ENCODE data around the gene DOCK2.

Gene DOCK2

DNA sequence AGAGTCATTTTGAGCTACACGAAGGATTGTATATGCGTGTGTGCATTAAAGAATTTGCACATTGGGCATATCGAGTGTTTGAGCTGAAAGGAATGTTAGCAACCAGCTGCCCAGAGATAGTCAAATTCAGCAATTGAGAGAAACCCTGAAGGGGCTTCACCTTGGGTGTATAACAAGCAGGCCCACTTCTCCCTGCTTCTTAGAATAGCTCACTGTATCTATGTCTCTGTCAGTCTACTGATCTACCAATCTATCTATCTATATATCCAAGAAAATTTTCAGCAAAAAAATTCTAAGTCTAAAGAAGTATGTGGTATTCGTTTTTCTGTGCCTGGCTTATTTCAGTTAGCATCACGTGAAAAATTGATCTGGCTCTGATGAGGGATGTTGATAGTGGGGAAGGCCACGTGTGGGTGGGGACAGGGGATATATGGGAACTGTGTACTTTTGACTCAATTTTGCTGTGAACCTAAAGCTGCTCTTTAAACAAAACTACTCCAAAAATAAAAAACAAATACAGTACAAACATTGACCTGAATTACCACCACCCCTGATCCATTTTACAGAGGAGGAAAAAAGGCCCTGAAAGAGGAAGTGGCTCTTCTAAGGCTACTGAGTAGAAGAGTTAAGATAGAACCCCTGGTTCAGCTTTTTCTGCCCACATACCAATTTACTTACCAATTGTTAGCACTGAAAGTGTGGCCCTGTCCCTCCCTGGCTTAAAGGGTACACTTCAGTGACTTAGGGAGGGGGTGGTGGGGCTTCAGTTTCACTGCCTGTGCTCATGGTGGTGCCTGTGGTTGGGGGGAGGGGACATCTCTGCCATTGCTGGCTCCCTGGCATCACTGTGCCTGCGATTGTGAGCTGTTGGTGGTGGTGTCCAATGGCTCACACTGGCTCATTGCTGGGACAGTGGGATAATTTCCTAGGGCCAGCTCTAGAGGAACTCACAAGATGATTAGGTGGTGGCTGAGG is 141.8 kb downstream of the DOCK2 start:
- TF ChIP-seq, protein P1, sequence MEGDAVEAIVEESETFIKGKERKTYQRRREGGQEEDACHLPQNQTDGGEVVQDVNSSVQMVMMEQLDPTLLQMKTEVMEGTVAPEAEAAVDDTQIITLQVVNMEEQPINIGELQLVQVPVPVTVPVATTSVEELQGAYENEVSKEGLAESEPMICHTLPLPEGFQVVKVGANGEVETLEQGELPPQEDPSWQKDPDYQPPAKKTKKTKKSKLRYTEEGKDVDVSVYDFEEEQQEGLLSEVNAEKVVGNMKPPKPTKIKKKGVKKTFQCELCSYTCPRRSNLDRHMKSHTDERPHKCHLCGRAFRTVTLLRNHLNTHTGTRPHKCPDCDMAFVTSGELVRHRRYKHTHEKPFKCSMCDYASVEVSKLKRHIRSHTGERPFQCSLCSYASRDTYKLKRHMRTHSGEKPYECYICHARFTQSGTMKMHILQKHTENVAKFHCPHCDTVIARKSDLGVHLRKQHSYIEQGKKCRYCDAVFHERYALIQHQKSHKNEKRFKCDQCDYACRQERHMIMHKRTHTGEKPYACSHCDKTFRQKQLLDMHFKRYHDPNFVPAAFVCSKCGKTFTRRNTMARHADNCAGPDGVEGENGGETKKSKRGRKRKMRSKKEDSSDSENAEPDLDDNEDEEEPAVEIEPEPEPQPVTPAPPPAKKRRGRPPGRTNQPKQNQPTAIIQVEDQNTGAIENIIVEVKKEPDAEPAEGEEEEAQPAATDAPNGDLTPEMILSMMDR (IDR thresholded peaks at IDR 0.05) = no peak
- H3K27me3 ChIP-seq = peaks cover 0 to 10% of the 10 kb centered on the region in 2 donors

DNA sequence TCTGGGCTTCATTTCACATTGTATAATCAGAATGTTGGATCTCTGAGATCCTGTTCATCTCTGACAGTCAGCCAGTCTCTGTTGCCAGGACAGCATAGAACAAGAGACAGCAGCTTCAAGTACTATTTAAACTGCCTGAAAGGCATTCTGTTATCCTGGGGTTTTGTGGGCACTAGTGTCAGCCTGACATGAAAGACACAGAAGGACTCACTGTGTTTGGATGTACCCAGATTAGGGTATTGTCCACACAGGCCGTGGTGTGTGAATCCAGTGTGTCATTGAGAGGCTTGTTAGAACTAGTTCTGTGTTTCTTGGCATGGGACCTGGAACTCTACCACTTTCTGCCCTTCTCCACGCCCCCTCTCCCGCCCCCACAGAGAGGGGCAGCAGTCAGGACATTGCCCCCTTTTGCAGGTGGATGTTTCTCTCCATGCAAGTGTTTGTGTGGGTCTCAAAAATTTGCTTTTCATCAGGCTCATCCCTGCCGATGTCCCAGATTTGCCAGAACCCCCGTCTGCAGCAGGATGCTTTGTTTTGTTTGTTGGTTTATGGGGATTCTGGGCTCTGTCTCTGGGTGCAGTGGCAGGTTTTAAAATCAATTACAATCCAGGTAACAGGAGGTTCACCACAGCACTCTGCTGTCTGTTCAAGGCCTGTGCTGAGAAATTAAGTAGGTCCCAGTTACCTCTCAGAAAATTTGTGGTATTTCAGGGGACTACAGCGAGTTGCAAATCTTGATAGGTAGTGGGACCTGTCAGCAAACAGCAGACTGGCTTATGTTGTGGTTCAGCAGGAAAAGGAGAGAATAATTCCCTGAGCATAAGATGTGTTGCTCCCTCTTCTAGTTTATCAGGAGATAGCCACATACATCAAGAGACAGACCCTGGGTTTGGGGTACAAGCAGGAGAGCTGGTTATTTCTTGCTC is 144.6 kb downstream of the DOCK2 start:
- TF ChIP-seq, protein P1 (IDR thresholded peaks at IDR 0.05) = no peak
- peaks cover 0 to 10% of the 10 kb centered on the region in 2 donors for H3K27me3 ChIP-seq
- intact Hi-C loops (cut with DNase I; ENCODE audit: low total_unique reads) = no loop called here
- no peak overlapping the region for H3K4me3 ChIP-seq
- peaks cover 0 to 5% (median 0%) of the 10 kb centered on the region in 4 donors for H3K4me1 ChIP-seq
- H3K27ac ChIP-seq = no peak overlapping the region
- H3K36me3 ChIP-seq = no peaks in the 10 kb centered on the region
- no peak for DNase-seq
- H3K9me3 ChIP-seq = no peaks in the 10 kb centered on the region

More for the DNA sequence above, 141.8 kb downstream of the DOCK2 start:
- H3K36me3 ChIP-seq = no peaks in the 10 kb centered on the region
- H3K27ac ChIP-seq = no peak overlapping the region
- no peak overlapping the region for H3K4me3 ChIP-seq
- no peak for DNase-seq
- no peaks in the 10 kb centered on the region for H3K9me3 ChIP-seq
- peaks cover 0 to 5% (median 0%) of the 10 kb centered on the region in 4 donors for H3K4me1 ChIP-seq
- intact Hi-C loops (cut with DNase I; ENCODE audit: low total_unique reads) = no loop called here

DNA sequence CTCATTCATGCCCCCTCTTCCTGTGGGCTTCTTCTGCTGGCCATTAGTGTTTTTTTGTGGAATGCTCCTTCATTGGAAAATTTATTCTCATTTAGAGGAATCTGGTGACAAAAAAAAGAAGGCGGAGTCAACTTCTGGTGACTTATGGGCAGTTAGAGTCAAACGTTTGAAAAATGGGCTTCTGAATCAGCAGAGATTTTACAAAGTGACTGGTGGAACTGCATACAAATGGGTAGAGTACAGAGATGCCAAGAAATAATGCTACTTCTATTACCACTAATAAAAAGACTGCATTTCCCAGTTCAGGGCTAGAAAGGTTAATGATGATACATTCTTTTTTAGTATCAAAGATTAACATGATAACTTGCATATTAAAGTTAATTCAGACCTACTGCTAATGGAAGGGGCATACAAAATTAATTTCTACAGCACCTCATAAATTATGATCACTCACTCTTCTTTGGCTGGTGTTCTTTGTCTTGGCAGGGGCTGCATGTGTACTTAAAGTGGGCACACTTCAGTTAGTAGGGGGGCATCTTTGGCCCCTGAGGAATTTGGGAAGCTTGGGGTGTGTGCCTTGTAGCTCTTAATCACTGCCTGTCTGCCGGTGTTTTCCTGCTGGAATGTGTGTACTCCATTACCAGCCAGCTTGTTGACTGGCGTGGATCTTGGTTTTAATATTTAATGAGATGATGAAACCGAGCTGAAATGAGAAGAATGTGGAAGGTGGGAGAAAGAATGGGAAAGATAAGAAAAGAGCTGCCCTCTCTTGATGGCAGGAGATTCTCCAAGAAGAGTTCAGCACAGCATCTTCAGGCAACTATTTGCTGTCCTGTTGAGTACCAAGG is 148.9 kb downstream of the DOCK2 start:
- Histone ChIP-seq H3K27ac (no peak overlapping the region), H3K36me3 (no peaks in the 10 kb centered on the region), H3K4me3 (no peak overlapping the region), H3K4me1 (no peaks in the 10 kb centered on the region), H3K9me3 (no peaks in the 10 kb centered on the region), H3K27me3 (peaks cover 0 to 4% of the 10 kb centered on the region in 2 donors)
- intact Hi-C loops (cut with DNase I; ENCODE audit: low total_unique reads) = no loop called here
- DNase-seq = no peak
- TF ChIP-seq, protein P1 (IDR thresholded peaks at IDR 0.05) = no peak

DNA sequence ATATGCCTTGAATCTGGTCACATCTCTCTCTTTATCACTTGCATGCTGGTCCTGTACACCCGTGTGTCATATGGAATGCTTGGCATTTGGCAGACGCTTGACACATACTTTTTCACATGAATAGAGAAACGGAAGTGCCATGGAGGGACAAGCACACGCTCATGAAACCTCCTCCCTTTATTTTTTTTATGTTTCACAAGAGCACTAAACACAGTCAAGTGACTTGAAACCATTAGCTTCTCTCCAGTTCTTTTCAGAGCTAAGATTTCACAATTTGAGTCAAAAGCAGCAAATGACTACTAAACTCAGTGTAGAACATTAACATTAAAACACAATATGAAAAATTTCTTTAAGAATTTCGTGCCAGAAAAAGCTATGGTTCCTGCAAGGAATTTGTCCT is 151.1 kb downstream of the DOCK2 start:
- Histone ChIP-seq H3K27ac (no peak overlapping the region), H3K9me3 (no peaks in the 10 kb centered on the region), H3K4me1 (no peaks in the 10 kb centered on the region), H3K4me3 (no peak overlapping the region), H3K27me3 (no peaks in the 10 kb centered on the region), H3K36me3 (no peaks in the 10 kb centered on the region)
- intact Hi-C loops (cut with DNase I; ENCODE audit: low total_unique reads) = no loop called here
- DNase-seq = no peak
- TF ChIP-seq, protein P1 (IDR thresholded peaks at IDR 0.05) = no peak

DNA sequence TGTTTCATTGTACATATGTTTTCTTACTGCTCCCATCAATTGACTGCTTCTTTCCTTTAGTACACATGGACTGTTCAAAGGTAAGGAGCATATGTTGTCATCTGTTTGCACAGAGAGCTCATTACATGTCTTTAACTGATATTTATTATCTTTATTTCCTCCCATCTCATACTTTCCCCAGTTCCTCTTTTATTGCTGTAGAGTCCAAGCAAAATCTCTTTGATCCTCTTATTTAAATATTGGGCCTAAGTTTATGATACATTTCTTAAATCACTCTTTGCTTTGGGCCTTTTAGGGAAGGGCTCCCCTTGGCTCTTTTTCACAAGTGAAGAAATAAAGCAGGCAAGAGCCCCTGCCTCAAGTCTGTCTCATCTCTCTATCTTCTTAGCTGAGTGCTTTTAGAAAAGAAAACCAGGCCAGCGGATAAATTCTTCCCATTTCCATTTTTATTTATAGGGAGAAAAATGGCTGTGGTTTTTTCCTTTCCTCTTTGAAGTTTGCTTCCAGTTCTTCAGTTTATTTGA is 152.4 kb downstream of the DOCK2 start:
- intact Hi-C loops (cut with DNase I; ENCODE audit: low total_unique reads) = no loop called here
- Histone ChIP-seq H3K36me3 (no peaks in the 10 kb centered on the region), H3K4me1 (no peaks in the 10 kb centered on the region), H3K4me3 (no peak overlapping the region), H3K27me3 (no peaks in the 10 kb centered on the region), H3K27ac (no peak overlapping the region), H3K9me3 (no peaks in the 10 kb centered on the region)
- DNase-seq = no peak
- TF ChIP-seq, protein P1 (IDR thresholded peaks at IDR 0.05) = no peak

All from tibial artery (tissue), 4 donors.